ENCODE data around the gene DEF6. TPM values are rescaled to one million over a fixed set of nuclear protein-coding genes. Genes with fewer than 3 reads are reported as not detected.
A peak's percentile ranks its signal among the peaks of the same experiment; 100 is the strongest.

Gene DEF6
- total RNA-seq, 3 donors from 2014 or later (not counting 1 experiment from before 2014, with no cell fraction given), result 232 to 297 (median 241) TPM

GRCh38 chr6:35262596-35262995 is 35.0 kb upstream of the DEF6 start:
- WGBS (ENCODE audit: insufficient coverage), result 87% methylated on average over 1 of the region's 2 CpGs
- H3K9me3 Mint-ChIP-seq, result no peaks in the 10 kb centered on the region
- TF ChIP-seq CTCF (IDR thresholded peaks at IDR 0.05), result no peak
- H3K27me3 Mint-ChIP-seq (ENCODE audit: low read depth in 2 of 2), result no peaks in the 10 kb centered on the region
- peaks cover 59 to 70% of the 10 kb centered on the region in 2 donors for H3K4me1 Mint-ChIP-seq
- no peaks in the 10 kb centered on the region for H3K9me3 ChIP-seq (ENCODE audit: control insufficient read depth, insufficient read depth, low read length)
- ATAC-seq (no peak), DNase-seq (no peak)
- intact Hi-C loops (cut with micrococcal nuclease), result no loop called here
- H3K36me3 ChIP-seq (ENCODE audit: control insufficient read depth, insufficient read depth, low read length), result no peaks in the 10 kb centered on the region
- H3K4me3 ChIP-seq (ENCODE audit: low read length), result no peak overlapping the region
- H3K4me1 ChIP-seq (ENCODE audit: control insufficient read depth, insufficient read depth, low read length), result peaks cover 19% of the 10 kb centered on the region
- H3K36me3 Mint-ChIP-seq, result no peaks in the 10 kb centered on the region
- H3K27ac Mint-ChIP-seq, result peak overlapping the region; percentile 92 to 97
- peak overlapping the region; percentile 1 for H3K4me3 Mint-ChIP-seq
- H3K27ac ChIP-seq (ENCODE audit: low read length), result no peak overlapping the region
- H3K27me3 ChIP-seq (ENCODE audit: control insufficient read depth, insufficient read depth, low read length), result no peaks in the 10 kb centered on the region

- TF ChIP-seq CTCF (IDR thresholded peaks at IDR 0.05), result no peak
- H3K4me1 Mint-ChIP-seq, result peaks cover 54 to 57% of the 10 kb centered on the region in 2 donors
- Histone ChIP-seq H3K9me3 (ENCODE audit: control insufficient read depth, insufficient read depth, low read length) (no peaks in the 10 kb centered on the region), H3K36me3 (ENCODE audit: control insufficient read depth, insufficient read depth, low read length) (no peaks in the 10 kb centered on the region), H3K27me3 (ENCODE audit: control insufficient read depth, insufficient read depth, low read length) (no peaks in the 10 kb centered on the region), H3K27ac (ENCODE audit: low read length) (peak overlapping the region; percentile 45), H3K4me3 (ENCODE audit: low read length) (no peak overlapping the region), H3K4me1 (ENCODE audit: control insufficient read depth, insufficient read depth, low read length) (peaks cover 8% of the 10 kb centered on the region)
- H3K4me3 Mint-ChIP-seq, result peak overlapping the region; percentile 86
- H3K27me3 Mint-ChIP-seq (ENCODE audit: low read depth in 2 of 2), result no peaks in the 10 kb centered on the region
- H3K36me3 Mint-ChIP-seq, result no peaks in the 10 kb centered on the region
- no peak for DNase-seq
- no peaks in the 10 kb centered on the region for H3K9me3 Mint-ChIP-seq
- intact Hi-C loops (cut with micrococcal nuclease), result no loop called here
- H3K27ac Mint-ChIP-seq, result peak overlapping the region; percentile 92 to 97
- ATAC-seq, result no peak
Observed at GRCh38 chr6:35264550-35265274, 32.9 kb upstream of the DEF6 start.

GRCh38 chr6:35265523-35265922 is 32.1 kb upstream of the DEF6 start:
- H3K9me3 Mint-ChIP-seq, result no peaks in the 10 kb centered on the region
- no peaks in the 10 kb centered on the region for H3K27me3 Mint-ChIP-seq (ENCODE audit: low read depth in 2 of 2)
- peaks cover 47 to 49% of the 10 kb centered on the region in 2 donors for H3K4me1 Mint-ChIP-seq
- H3K27ac Mint-ChIP-seq, result peak overlapping the region in 1 of 2 donors; percentile 97
- no peak overlapping the region for H3K4me3 Mint-ChIP-seq
- WGBS (ENCODE audit: insufficient coverage), result 97% methylated on average over 2 of the region's 2 CpGs
- H3K4me1 ChIP-seq (ENCODE audit: control insufficient read depth, insufficient read depth, low read length), result peaks cover 2% of the 10 kb centered on the region
- DNase-seq, result no peak
- no peaks in the 10 kb centered on the region for H3K27me3 ChIP-seq (ENCODE audit: control insufficient read depth, insufficient read depth, low read length)
- no peak overlapping the region for H3K27ac ChIP-seq (ENCODE audit: low read length)
- no peaks in the 10 kb centered on the region for H3K36me3 Mint-ChIP-seq
- ATAC-seq, result no peak
- no peaks in the 10 kb centered on the region for H3K36me3 ChIP-seq (ENCODE audit: control insufficient read depth, insufficient read depth, low read length)
- no peak for TF ChIP-seq CTCF (IDR thresholded peaks at IDR 0.05)
- intact Hi-C loops (cut with micrococcal nuclease), result no loop called here
- H3K4me3 ChIP-seq (ENCODE audit: low read length), result no peak overlapping the region
- no peaks in the 10 kb centered on the region for H3K9me3 ChIP-seq (ENCODE audit: control insufficient read depth, insufficient read depth, low read length)

- Histone ChIP-seq H3K4me1 (ENCODE audit: control insufficient read depth, insufficient read depth, low read length) (no peaks in the 10 kb centered on the region), H3K4me3 (ENCODE audit: low read length) (no peak overlapping the region), H3K27ac (ENCODE audit: low read length) (no peak overlapping the region), H3K9me3 (ENCODE audit: control insufficient read depth, insufficient read depth, low read length) (no peaks in the 10 kb centered on the region), H3K27me3 (ENCODE audit: control insufficient read depth, insufficient read depth, low read length) (no peaks in the 10 kb centered on the region), H3K36me3 (ENCODE audit: control insufficient read depth, insufficient read depth, low read length) (no peaks in the 10 kb centered on the region)
- H3K9me3 Mint-ChIP-seq, result no peaks in the 10 kb centered on the region
- ATAC-seq (no peak), DNase-seq (no peak)
- no peaks in the 10 kb centered on the region for H3K36me3 Mint-ChIP-seq
- 98% methylated on average over 8 of the region's 8 CpGs for WGBS (ENCODE audit: insufficient coverage)
- intact Hi-C loops (cut with micrococcal nuclease), result no loop called here
- no peaks in the 10 kb centered on the region for H3K27me3 Mint-ChIP-seq (ENCODE audit: low read depth in 2 of 2)
- peaks cover 31 to 32% of the 10 kb centered on the region in 2 donors for H3K4me1 Mint-ChIP-seq
- no peak for TF ChIP-seq CTCF (IDR thresholded peaks at IDR 0.05)
- no peak overlapping the region for H3K27ac Mint-ChIP-seq
- no peak overlapping the region for H3K4me3 Mint-ChIP-seq
Observed at GRCh38 chr6:35267446-35267845, 30.2 kb upstream of the DEF6 start.
